Hypothalamus (tissue), 51 donors: ENCODE results near the gene ACCSL.

Experiments
- DNase-seq, 51 donors: peaks; one replicate each; lab custom pipeline; 2025; lab: John Stamatoyannopoulos, UW

The ACCSL gene

GRCh38 chr11:44017443-44018126 lies 30.2 kb upstream of the ACCSL start:
- DNase-seq: no peak

DNA sequence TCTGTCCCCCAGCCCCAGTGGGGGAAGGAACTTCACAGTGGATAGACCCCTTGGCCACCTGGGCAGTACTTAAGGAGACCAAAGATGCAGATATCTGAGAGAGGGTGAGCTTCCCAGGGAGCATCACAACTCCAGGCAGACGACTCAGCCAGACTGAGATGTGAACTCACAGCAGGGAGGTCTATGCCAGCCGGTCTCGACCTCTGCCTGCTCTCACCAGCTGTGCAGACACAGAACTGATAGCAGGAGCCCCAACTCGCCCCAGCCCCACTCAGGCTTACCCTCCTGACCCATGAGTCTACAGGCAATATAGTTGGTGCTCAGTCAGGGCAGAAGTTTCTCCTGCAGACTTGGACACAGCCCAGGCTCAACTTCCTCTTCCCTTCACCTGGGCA lies 29.7 kb upstream of the ACCSL start:
- DNase-seq: no peak

GRCh38 chr11:44018829-44019228 lies 29.0 kb upstream of the ACCSL start:
- DNase-seq: no peak

GRCh38 chr11:44024977-44025376 lies 22.8 kb upstream of the ACCSL start:
- DNase-seq: no peak

DNA sequence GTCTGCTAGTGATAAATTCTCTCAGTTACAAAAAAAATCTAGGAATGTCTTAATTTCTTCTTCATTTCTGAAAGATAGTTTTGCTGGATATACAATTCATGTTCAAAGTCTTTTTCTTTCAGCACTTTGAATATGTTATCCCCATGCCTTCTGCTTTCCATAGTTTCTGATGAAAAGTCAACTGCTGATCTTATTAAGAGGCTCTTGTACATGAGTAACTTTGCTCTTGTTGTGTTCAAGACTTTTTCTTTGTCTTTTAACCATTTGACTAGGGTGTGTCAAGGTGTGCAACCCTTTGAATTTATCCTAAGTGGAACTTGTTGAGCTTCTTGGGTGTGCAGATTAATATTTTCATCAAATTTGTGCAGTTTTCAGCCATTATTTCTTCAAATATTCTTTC lies 22.1 kb upstream of the ACCSL start:
- no peak for DNase-seq

- DNase-seq: no peak
These were observed 19.4 kb upstream of the ACCSL start for GRCh38 chr11:44028401-44028800.

DNA sequence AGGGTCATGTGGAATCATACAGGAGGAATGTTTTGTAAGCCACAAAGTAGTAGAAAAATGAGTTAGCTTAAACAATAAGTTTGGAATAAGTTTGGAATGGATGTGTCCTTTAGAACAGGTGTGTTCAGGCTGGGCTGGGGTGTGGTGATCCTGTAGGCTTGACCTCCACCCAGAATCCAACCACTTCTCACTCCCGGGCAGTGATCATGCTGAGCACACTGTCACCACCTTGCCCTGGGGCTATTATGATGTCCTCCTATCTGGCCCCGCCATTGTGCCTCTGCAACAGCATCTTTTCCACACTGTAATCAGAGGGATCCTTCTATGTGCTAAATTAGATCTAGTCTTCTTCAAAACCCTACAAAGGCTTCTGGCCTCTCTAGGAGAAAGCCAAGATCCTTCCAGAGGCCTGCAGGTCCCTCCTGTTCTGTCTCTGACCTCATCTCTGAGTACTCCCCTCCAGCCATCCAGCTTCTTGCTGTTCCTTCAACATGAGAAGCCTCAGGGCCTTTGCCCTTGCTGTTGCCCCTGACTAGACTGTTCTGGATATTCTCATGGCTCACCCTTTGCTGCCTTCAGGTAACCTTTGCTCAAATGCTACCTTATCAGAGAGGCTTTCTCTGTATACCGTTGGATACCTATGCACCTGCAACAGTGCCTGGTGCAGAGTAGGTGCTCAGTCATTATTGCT lies 18.8 kb upstream of the ACCSL start:
- DNase-seq: no peak

GRCh38 chr11:44029507-44029845 lies 18.3 kb upstream of the ACCSL start:
- no peak for DNase-seq

- peak in 9 of 51 donors; percentile 3 to 28 (median 14) for DNase-seq
These were observed 17.5 kb upstream of the ACCSL start for GRCh38 chr11:44029977-44030911.

- DNase-seq: no peak
These were observed 16.8 kb upstream of the ACCSL start for GRCh38 chr11:44030996-44031395.

DNA sequence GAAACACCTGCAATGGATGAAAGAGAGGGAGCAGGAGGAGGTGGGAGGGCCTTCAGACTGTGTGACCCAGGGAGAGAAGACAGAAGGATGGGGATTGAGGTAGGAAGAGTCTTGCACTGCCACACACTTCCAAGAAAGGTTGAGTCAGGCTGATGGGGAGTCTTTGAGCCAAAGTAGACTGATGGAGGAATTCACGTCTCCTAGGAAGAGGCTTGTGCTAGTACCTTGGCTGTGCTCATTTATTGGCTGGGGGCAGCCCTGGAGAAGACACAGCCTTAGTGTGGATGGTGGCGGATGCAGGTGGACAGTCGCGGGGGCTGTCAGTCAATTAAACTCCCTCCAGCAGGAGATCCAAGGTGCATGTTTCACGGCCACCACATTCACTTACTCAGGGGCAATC lies 16.2 kb upstream of the ACCSL start:
- no peak for DNase-seq

GRCh38 chr11:44032299-44033085 lies 15.3 kb upstream of the ACCSL start:
- peak in 21 of 51 donors; percentile 8 to 51 (median 24) for DNase-seq

GRCh38 chr11:44033411-44033850 lies 14.3 kb upstream of the ACCSL start:
- peak in 40 of 51 donors; percentile 4 to 87 (median 54) for DNase-seq

- peak in 1 of 51 donors; percentile 42 for DNase-seq
These were observed 13.9 kb upstream of the ACCSL start for GRCh38 chr11:44033856-44034255.

DNA sequence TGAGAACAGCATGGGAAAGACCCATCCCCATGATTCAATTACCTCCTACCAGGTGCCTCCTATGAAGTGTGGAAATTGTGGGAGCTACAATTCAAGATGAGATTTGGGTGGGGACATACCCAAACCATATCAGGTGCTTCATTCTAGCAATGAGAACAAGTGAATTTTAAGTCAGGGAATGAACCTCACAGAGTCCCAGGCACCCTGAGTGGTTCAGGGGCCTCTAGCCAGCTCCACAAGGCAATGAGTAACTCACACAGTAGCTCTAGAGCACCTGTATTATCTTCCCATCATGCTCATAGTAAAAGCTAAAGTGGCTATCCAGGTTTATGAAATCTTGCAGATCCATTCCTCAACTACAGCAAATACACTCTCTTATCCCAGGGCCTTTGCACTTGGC lies 13.1 kb upstream of the ACCSL start:
- no peak for DNase-seq

- peak in 50 of 51 donors; percentile 16 to 88 (median 68) for DNase-seq
These were observed 10.7 kb upstream of the ACCSL start for GRCh38 chr11:44036811-44037657.

- no peak for DNase-seq
These were observed 10.2 kb upstream of the ACCSL start for GRCh38 chr11:44037658-44037998.

DNA sequence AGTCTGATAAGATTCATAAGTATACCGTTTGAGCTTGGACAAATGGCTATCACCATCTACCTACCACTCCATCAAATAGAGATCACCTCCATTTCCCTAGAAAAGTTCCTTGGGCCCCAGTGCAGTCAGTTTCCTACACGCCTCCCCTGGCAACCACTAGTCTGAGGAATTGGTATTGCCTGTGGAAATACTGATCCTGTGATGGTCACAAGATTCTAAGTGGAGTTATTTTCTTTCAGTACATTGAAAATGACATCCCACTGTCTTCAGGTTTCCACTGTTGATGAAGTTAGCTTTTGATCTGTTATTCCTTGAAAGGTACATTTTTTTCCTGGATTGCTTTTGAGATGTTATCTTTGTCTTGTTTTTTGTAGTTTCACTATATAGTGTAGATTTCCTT lies 4.6 kb upstream of the ACCSL start:
- no peak for DNase-seq

DNA sequence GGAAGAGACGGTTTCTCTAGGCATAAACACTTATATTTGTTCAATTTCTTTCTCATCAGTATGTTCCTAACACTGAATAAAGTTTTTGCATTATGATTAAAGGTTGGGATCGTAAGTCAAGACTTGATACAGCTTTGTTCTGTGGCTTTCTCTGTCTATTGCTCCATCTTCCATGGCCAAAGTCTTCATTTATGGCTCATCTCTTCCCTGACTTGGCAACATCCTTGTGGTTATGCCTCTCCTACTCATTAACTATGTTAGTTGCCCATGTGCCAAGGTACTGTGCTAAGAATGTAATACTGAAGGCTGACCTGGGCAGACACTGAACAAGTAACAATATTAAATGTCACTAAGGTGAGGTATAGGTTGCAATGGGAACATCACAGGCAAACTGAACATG lies 1.6 kb upstream of the ACCSL start:
- DNase-seq: no peak

DNA sequence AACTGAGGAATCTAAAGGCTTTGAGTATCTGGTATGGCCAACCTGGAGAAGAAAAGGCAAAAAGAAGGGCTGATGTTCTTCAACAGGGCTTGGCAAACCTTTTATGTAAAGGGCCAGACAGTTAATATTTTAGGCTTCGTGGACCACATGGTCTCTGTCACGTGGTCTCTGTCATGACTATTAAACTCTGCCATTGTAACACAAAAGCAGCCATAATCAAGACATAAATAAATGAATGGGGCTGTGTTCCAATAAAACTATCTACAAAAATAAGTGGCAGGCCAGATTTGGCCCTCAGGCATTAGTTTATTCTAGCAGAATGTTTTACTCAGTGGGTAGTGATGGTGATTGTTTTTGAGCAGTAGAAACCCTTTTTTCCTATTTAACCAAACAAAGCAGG lies 483 bp upstream of the ACCSL start:
- DNase-seq: no peak
